Panc1 (cell line): Measurements from ENCODE around the gene OR2V1. TPM values are rescaled to one million over a fixed set of nuclear protein-coding genes. Genes with fewer than 3 reads are reported as not detected.

Source experiments
- ATAC-seq: fragments of 200-7000 bp; cut with Tn5 transposase; 2 replicates; pipeline ENCODE4 v1.9.1; 2020; ENCODE audit warnings: mild to moderate bottlenecking, moderate library complexity
- BruUV-seq: library from RNA; stranded (reverse); fragments of 400-500 nt; replicated peaks from 2 replicates; lab custom pipeline; 2021; lab: Mats Ljungman, UMichigan
- CTCF ChIA-PET: fragments of 300-600 bp; sonication (Branson Sonifier 250); formaldehyde crosslinking; loops from one replicate; lab custom pipeline; 2022; ENCODE audit warnings: antibody characterized with exemption; lab: Charles Lee
- POLR2A ChIA-PET: fragments of 300-600 bp; sonication (Branson Sonifier 250); formaldehyde crosslinking; loops from one replicate; lab custom pipeline; 2022; ENCODE audit warnings: antibody characterized with exemption; lab: Charles Lee
- DNase-seq: peaks from one replicate; pipeline ENCODE4 v3.0.0-alpha.2; 2010; ENCODE audit warnings: low read depth, low spot score
- H3K27ac ChIP-seq: 2 replicates; pipeline ENCODE4 v1.5.1; 2011; ENCODE audit warnings: mild to moderate bottlenecking, low read length, inconsistent platforms
- H3K27me3 ChIP-seq: fragments of 200-500 bp; sonication (Bioruptor generic); 2 replicates; pipeline ENCODE4 v1.6.0; 2014; ENCODE audit warnings: low read length, inconsistent platforms; ENCODE audit not compliant: control insufficient read depth, insufficient read depth
- H3K36me3 ChIP-seq: fragments of 200-500 bp; sonication (Bioruptor generic); 2 replicates; pipeline ENCODE4 v1.5.1; 2014; ENCODE audit warnings: inconsistent platforms, mild to moderate bottlenecking, low read length, moderate library complexity; ENCODE audit not compliant: control insufficient read depth, insufficient read depth
- H3K4me1 ChIP-seq: 2 replicates; pipeline ENCODE4 v1.5.1; 2011; ENCODE audit warnings: inconsistent platforms, mild to moderate bottlenecking, low read length, moderate library complexity; ENCODE audit not compliant: control insufficient read depth, insufficient read depth
- H3K4me3 ChIP-seq, 2 experiments: 2 replicates each; pipeline ENCODE4 v1.5.1; 2011 to 2012; ENCODE audit warnings: low read depth in 2 of 2, low read length in 2 of 2, mild to moderate bottlenecking in 2 of 2, inconsistent platforms in 1 of 2, moderate library complexity in 1 of 2
- H3K9me3 ChIP-seq: fragments of 200-500 bp; sonication (Bioruptor generic); 2 replicates; pipeline ENCODE4 v1.5.1; 2014; ENCODE audit warnings: low read depth, mild to moderate bottlenecking, inconsistent platforms, low read length, moderate library complexity; ENCODE audit not compliant: control insufficient read depth, insufficient read depth
- POLR2AphosphoS5 ChIP-seq: IDR thresholded peaks from 2 replicates; pipeline ENCODE4 v1.6.1; 2012; ENCODE audit warnings: mild to moderate bottlenecking, low read depth, low read length, moderate library complexity
- SIN3A ChIP-seq: IDR thresholded peaks from 2 replicates; pipeline ENCODE4 v1.6.1; 2012; ENCODE audit warnings: low read depth, mild to moderate bottlenecking, low read length, moderate library complexity, borderline replicate concordance; ENCODE audit not compliant: insufficient read depth
- TCF7L2 ChIP-seq: IDR thresholded peaks from 2 replicates; pipeline ENCODE4 v1.6.1; 2011; ENCODE audit warnings: mild to moderate bottlenecking, low read depth, low read length, inconsistent platforms
- in situ Hi-C: cut with HindIII; loops from 2 replicates; pipeline ENCODE4 v1.10.0; 2016; ENCODE audit warnings: low sequenced_read_pairs, low pct_unique_long_range_greater_than_20kb
- intact Hi-C: fragments of 100-400 bp; cut with micrococcal nuclease; formaldehyde crosslinking; loops from one replicate; pipeline ENCODE4 v1.10.0; 2022; ENCODE audit not compliant: unreplicated experiment
- total RNA-seq: library from RNA; stranded (reverse); gene quantifications from one replicate; pipeline ENCODE4 v1.2.1, GENCODE V29; 2021; ENCODE audit not compliant: unreplicated experiment
- TF ChIP-seq, protein P1 (sequence below): fragments of 450-650 bp; IDR thresholded peaks from 2 replicates; pipeline ENCODE4 v1.5.1; 2017; ENCODE audit warnings: mild to moderate bottlenecking
- TF ChIP-seq, protein P2 (sequence below), 2 experiments: IDR thresholded peaks; 2 replicates each; pipeline ENCODE4 v1.6.1; 2011 to 2012; ENCODE audit warnings: low read depth in 2 of 2, control low read depth in 1 of 2, low read length in 1 of 2, mild to moderate bottlenecking in 1 of 2, moderate library complexity in 1 of 2; ENCODE audit not compliant: insufficient read depth in 1 of 2

OR2V1 gene
- total RNA-seq, 1 experiment from 2014 or later = not detected

DNA sequence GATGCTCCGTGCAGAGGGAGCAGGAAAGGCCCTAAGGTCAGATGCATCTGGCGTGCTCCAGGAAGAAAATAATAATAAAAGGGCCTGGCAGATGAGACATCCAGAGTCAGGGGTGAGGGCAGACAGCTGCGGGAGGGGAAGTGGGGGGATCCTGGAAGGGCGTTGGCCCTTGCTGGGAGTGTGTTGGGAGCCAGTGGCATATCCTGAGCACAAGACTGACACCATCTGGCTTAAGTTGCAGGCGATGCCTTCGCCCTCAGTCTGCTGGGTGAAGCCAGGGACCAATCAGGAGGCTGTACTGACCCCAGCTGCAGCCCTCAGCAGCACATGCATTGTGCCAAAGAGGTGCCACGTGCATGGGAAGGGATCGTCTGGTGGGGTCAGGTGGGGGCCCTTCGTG, 20.2 kb upstream of the OR2V1 start:
- H3K4me3 ChIP-seq = no peak overlapping the region
- peaks cover 3% of the 10 kb centered on the region; the same call in 1 of the 2 replicates for H3K9me3 ChIP-seq
- no peak for DNase-seq
- TF ChIP-seq, protein P1, sequence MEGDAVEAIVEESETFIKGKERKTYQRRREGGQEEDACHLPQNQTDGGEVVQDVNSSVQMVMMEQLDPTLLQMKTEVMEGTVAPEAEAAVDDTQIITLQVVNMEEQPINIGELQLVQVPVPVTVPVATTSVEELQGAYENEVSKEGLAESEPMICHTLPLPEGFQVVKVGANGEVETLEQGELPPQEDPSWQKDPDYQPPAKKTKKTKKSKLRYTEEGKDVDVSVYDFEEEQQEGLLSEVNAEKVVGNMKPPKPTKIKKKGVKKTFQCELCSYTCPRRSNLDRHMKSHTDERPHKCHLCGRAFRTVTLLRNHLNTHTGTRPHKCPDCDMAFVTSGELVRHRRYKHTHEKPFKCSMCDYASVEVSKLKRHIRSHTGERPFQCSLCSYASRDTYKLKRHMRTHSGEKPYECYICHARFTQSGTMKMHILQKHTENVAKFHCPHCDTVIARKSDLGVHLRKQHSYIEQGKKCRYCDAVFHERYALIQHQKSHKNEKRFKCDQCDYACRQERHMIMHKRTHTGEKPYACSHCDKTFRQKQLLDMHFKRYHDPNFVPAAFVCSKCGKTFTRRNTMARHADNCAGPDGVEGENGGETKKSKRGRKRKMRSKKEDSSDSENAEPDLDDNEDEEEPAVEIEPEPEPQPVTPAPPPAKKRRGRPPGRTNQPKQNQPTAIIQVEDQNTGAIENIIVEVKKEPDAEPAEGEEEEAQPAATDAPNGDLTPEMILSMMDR = no peak; the same call in 1 of the 2 replicates
- TF ChIP-seq POLR2AphosphoS5 (no peak), SIN3A (no peak), TCF7L2 (no peak)
- TF ChIP-seq, protein P2, sequence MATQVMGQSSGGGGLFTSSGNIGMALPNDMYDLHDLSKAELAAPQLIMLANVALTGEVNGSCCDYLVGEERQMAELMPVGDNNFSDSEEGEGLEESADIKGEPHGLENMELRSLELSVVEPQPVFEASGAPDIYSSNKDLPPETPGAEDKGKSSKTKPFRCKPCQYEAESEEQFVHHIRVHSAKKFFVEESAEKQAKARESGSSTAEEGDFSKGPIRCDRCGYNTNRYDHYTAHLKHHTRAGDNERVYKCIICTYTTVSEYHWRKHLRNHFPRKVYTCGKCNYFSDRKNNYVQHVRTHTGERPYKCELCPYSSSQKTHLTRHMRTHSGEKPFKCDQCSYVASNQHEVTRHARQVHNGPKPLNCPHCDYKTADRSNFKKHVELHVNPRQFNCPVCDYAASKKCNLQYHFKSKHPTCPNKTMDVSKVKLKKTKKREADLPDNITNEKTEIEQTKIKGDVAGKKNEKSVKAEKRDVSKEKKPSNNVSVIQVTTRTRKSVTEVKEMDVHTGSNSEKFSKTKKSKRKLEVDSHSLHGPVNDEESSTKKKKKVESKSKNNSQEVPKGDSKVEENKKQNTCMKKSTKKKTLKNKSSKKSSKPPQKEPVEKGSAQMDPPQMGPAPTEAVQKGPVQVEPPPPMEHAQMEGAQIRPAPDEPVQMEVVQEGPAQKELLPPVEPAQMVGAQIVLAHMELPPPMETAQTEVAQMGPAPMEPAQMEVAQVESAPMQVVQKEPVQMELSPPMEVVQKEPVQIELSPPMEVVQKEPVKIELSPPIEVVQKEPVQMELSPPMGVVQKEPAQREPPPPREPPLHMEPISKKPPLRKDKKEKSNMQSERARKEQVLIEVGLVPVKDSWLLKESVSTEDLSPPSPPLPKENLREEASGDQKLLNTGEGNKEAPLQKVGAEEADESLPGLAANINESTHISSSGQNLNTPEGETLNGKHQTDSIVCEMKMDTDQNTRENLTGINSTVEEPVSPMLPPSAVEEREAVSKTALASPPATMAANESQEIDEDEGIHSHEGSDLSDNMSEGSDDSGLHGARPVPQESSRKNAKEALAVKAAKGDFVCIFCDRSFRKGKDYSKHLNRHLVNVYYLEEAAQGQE (IDR thresholded peaks at IDR 0.05; ENCODE audit: insufficient read depth in 1 of 2, low read depth in 2 of 2, low read length in 1 of 2) = no peak
- POLR2A ChIA-PET = no interaction called here
- no peak overlapping the region for H3K27ac ChIP-seq
- H3K27me3 ChIP-seq = no peaks in the 10 kb centered on the region
- H3K4me1 ChIP-seq = peaks cover 14% of the 10 kb centered on the region
- BruUV-seq = no TSS peak
- no peaks in the 10 kb centered on the region for H3K36me3 ChIP-seq
- in situ Hi-C loops = no loop called here
- intact Hi-C loops = loop anchor here (10.0 kb wide), 1 partner anchor 46 kb away; no protein-coding TSS in a partner anchor
- CTCF ChIA-PET = interaction anchor here (0.5 to 1.1 kb wide), 3 partner anchors 21 to 837 kb away, joined by 3 to 6 read pairs (median 6); no protein-coding TSS in a partner anchor
- peak; percentile 81 for ATAC-seq

DNA sequence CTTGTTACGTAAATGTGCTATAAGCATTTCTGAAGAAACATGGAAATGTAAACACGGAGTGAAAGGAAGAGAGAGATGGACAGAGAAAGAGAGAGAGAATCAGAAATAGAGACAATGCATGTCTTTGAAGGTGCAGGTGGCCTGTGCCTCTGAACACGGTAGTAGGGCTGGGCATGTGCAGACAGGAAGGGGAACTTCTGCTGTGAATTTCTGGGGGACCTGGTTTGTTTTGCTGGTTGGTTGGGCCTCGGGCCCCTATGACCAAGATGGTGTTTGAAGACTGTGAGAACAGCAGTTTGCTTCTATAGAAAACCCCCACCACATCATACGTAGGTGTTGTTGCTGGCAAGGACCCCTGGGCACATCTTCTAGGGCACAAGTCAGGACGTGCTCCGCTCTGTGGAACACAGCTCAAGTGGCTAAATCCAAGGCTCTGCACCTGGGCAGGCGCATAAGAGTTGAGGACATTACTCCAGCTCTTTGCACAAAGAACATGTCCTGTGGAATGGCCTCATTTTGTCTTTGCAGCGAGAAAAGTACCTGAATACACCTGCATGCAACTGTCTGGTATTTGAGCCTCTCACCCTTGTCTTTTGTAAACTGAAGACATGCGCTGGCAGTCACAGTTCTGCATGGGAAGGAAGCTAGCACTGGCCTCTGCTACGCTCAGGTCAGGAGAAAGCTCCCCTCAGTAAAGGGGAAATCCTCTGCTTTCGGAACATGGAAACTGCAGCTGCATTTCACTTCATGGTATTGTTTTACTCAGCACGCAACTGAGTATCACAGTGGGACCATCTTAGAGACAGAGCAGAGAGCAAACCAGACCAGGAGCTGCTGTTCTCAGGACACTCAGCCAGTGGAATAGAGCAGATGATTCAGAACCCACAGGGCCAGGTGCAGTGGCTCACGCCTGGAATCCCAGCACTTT, 19.1 kb upstream of the OR2V1 start:
- H3K4me3 ChIP-seq = no peak overlapping the region
- TF ChIP-seq, protein P1 = no peak
- no peak for TF ChIP-seq TCF7L2
- TF ChIP-seq, protein P2 (IDR thresholded peaks at IDR 0.05; ENCODE audit: insufficient read depth in 1 of 2, low read depth in 2 of 2, low read length in 1 of 2) = no peak
- no peak for TF ChIP-seq SIN3A
- TF ChIP-seq POLR2AphosphoS5 = no peak
- no TSS peak for BruUV-seq
- intact Hi-C loops (loop anchor here (10.0 kb wide), 1 partner anchor 45 kb away; no protein-coding TSS in a partner anchor), in situ Hi-C loops (no loop called here)
- no peaks in the 10 kb centered on the region for H3K36me3 ChIP-seq
- ChIA-PET CTCF (interaction anchor here (1.1 kb wide), 1 partner anchor 107 kb away, joined by 6 read pairs; no protein-coding TSS in a partner anchor), POLR2A (no interaction called here)
- H3K9me3 ChIP-seq = peaks cover 3% of the 10 kb centered on the region; the same call in 1 of the 2 replicates
- DNase-seq (no peak), ATAC-seq (no peak)
- H3K27me3 ChIP-seq = no peaks in the 10 kb centered on the region
- H3K27ac ChIP-seq = no peak overlapping the region
- H3K4me1 ChIP-seq = peaks cover 14% of the 10 kb centered on the region
